Astrocyte of the spinal cord (primary cell): Measurements from ENCODE around the gene CELSR3.

Experiments used
- DNase-seq: peaks from one replicate; pipeline ENCODE4 v3.0.0; 2011; ENCODE audit warnings: low read depth, low spot score
- H3K4me3 ChIP-seq: 2 replicates; pipeline ENCODE4 v1.5.1; 2011; ENCODE audit warnings: low read depth, mild to moderate bottlenecking, low read length, moderate library complexity
- CTCF ChIP-seq: IDR thresholded peaks from 2 replicates; pipeline ENCODE4 v1.5.1; 2012; ENCODE audit warnings: low read depth, mild to moderate bottlenecking, low read length, inconsistent platforms
- in situ Hi-C: cut with HindIII; loops from 2 replicates; pipeline ENCODE4 v1.10.0; 2017; ENCODE audit warnings: low sequenced_read_pairs

CELSR3 gene

GRCh38 chr3:48702320-48702920 lies 39.7 kb upstream of the CELSR3 start:
- DNase-seq: no peak
- no peak for TF ChIP-seq CTCF
- in situ Hi-C loops: no loop called here
- H3K4me3 ChIP-seq: no peak overlapping the region

GRCh38 chr3:48700731-48701405 lies 38.2 kb upstream of the CELSR3 start:
- TF ChIP-seq CTCF: no peak
- no peak overlapping the region for H3K4me3 ChIP-seq
- no peak for DNase-seq
- in situ Hi-C loops: no loop called here

GRCh38 chr3:48698891-48699290 lies 36.2 kb upstream of the CELSR3 start:
- TF ChIP-seq CTCF: no peak
- no peak overlapping the region for H3K4me3 ChIP-seq
- in situ Hi-C loops: no loop called here
- DNase-seq: no peak

- in situ Hi-C loops: no loop called here
- no peak overlapping the region for H3K4me3 ChIP-seq
- DNase-seq: no peak
- no peak for TF ChIP-seq CTCF
These were observed 35.3 kb upstream of the CELSR3 start for GRCh38 chr3:48697952-48698351.

GRCh38 chr3:48696601-48697000 lies 33.9 kb upstream of the CELSR3 start:
- no peak overlapping the region for H3K4me3 ChIP-seq
- no peak for DNase-seq
- no peak for TF ChIP-seq CTCF
- in situ Hi-C loops: no loop called here

GRCh38 chr3:48696156-48696555 lies 33.5 kb upstream of the CELSR3 start:
- no peak for DNase-seq
- no peak for TF ChIP-seq CTCF
- in situ Hi-C loops: no loop called here
- H3K4me3 ChIP-seq: no peak overlapping the region
